Activated CD8-positive, alpha-beta T cell treated with anti-CD3 and anti-CD28 coated beads for 36 hours (primary cell): ENCODE data around the gene TCHHL1. TPM values are rescaled to one million over a fixed set of nuclear protein-coding genes. Genes with fewer than 3 reads are reported as not detected.

ENCODE experiments used
- ATAC-seq: fragments of 200-7000 bp; cut with Tn5 transposase; one replicate; pipeline ENCODE4 v1.10.0; 2021; ENCODE audit warnings: mild to moderate bottlenecking, moderate library complexity
- CTCF ChIA-PET: fragments of 350-600 bp; sonication (Branson Sonifier 250); formaldehyde crosslinking; loops from one replicate; lab custom pipeline; 2021; ENCODE audit warnings: antibody characterized with exemption; lab: Charles Lee
- POLR2A ChIA-PET: fragments of 350-600 bp; sonication (Branson Sonifier 250); formaldehyde crosslinking; loops from one replicate; lab custom pipeline; 2021; ENCODE audit warnings: antibody characterized with exemption; lab: Charles Lee
- DNase-seq: peaks from one replicate; pipeline ENCODE4 v3.0.0-alpha.2; 2020
- H3K27ac Mint-ChIP-seq: one replicate; pipeline ENCODE4 v1.8.0; 2021; ENCODE audit warnings: mild to moderate bottlenecking, mixed read lengths
- H3K27me3 Mint-ChIP-seq: one replicate; pipeline ENCODE4 v1.8.0; 2021; ENCODE audit warnings: mixed read lengths
- H3K36me3 Mint-ChIP-seq: one replicate; pipeline ENCODE4 v1.8.0; 2021; ENCODE audit warnings: low read depth, mixed read lengths
- H3K4me1 Mint-ChIP-seq: one replicate; pipeline ENCODE4 v1.8.0; 2021; ENCODE audit warnings: low read depth, mixed read lengths
- H3K4me3 Mint-ChIP-seq: one replicate; pipeline ENCODE4 v1.8.0; 2021; ENCODE audit warnings: mild to moderate bottlenecking, moderate library complexity, mixed read lengths
- H3K9me3 Mint-ChIP-seq: one replicate; pipeline ENCODE4 v1.8.0; 2021; ENCODE audit warnings: mixed read lengths
- CTCF ChIP-seq: fragments of 200-600 bp; IDR thresholded peaks from one replicate; pipeline ENCODE4 v1.8.0; 2022; ENCODE audit warnings: antibody characterized with exemption, mild to moderate bottlenecking
- intact Hi-C: fragments of 100-400 bp; cut with micrococcal nuclease; formaldehyde crosslinking; loops from one replicate; pipeline ENCODE4 v1.10.0; 2022
- total RNA-seq, 2 experiments: library from RNA; stranded (reverse); gene quantifications; one replicate each; pipeline ENCODE4 v1.2.3, GENCODE V29; 2021

TCHHL1 gene
- total RNA-seq, 2 experiments from 2014 or later = not detected

GRCh38 chr1:152118915-152119314 is 30.1 kb upstream of the TCHHL1 start:
- DNase-seq (no peak), ATAC-seq (no peak)
- H3K36me3 Mint-ChIP-seq = no peaks in the 10 kb centered on the region
- H3K9me3 Mint-ChIP-seq = no peaks in the 10 kb centered on the region
- CTCF ChIA-PET = no interaction called here
- no peaks in the 10 kb centered on the region for H3K4me1 Mint-ChIP-seq
- no peak overlapping the region for H3K27ac Mint-ChIP-seq
- H3K27me3 Mint-ChIP-seq = peaks cover 45% of the 10 kb centered on the region
- POLR2A ChIA-PET = no interaction called here
- intact Hi-C loops = no loop called here
- no peak for TF ChIP-seq CTCF
- no peak overlapping the region for H3K4me3 Mint-ChIP-seq

GRCh38 chr1:152115344-152115743 is 26.5 kb upstream of the TCHHL1 start, which contains the start of gene TCHH:
Gene TCHH (minus strand): TSS chr1:152115444. CDS start chr1:152114080, 1,364 bp downstream.
- Mint-ChIP-seq H3K27me3 (peaks cover 33% of the 10 kb centered on the region), H3K9me3 (no peaks in the 10 kb centered on the region), H3K4me1 (no peaks in the 10 kb centered on the region), H3K27ac (no peak within 1 kb of the TSS), H3K36me3 (no peaks in the 10 kb centered on the region), H3K4me3 (no peak within 1 kb of the TSS)
- TF ChIP-seq CTCF = no peak
- intact Hi-C loops = no loop called here
- CTCF ChIA-PET = interaction anchor here (0.7 to 8.9 kb wide), 4 partner anchors 10 to 343 kb away, joined by 3 to 82 read pairs (median 4); no protein-coding TSS in a partner anchor
- ATAC-seq = no peak
- DNase-seq = no peak
- POLR2A ChIA-PET = no interaction called here

GRCh38 chr1:152112885-152113432 is 24.1 kb upstream of the TCHHL1 start:
- H3K36me3 Mint-ChIP-seq = peaks cover 4% of the 10 kb centered on the region
- intact Hi-C loops = no loop called here
- no peak for TF ChIP-seq CTCF
- no peaks in the 10 kb centered on the region for H3K9me3 Mint-ChIP-seq
- ChIA-PET CTCF (interaction anchor here (0.9 to 8.9 kb wide), 6 partner anchors 29 to 420 kb away, joined by 3 to 82 read pairs (median 4); no protein-coding TSS in a partner anchor), POLR2A (interaction anchor here (0.6 to 1.4 kb wide), 3 partner anchors 22 to 60 kb away, joined by 3 to 4 read pairs (median 4); no protein-coding TSS in a partner anchor)
- no peak overlapping the region for H3K27ac Mint-ChIP-seq
- no peak overlapping the region for H3K4me3 Mint-ChIP-seq
- peaks cover 28% of the 10 kb centered on the region for H3K27me3 Mint-ChIP-seq
- peaks cover 4% of the 10 kb centered on the region for H3K4me1 Mint-ChIP-seq
- DNase-seq (no peak), ATAC-seq (no peak)

GRCh38 chr1:152112101-152112884 is 23.4 kb upstream of the TCHHL1 start:
- no peak for ATAC-seq
- peaks cover 26% of the 10 kb centered on the region for H3K27me3 Mint-ChIP-seq
- CTCF ChIA-PET = interaction anchor here (0.9 to 8.9 kb wide), 9 partner anchors 8 to 346 kb away, joined by 3 to 82 read pairs (median 7); no protein-coding TSS in a partner anchor
- no peaks in the 10 kb centered on the region for H3K9me3 Mint-ChIP-seq
- H3K4me1 Mint-ChIP-seq = peaks cover 4% of the 10 kb centered on the region
- H3K36me3 Mint-ChIP-seq = peaks cover 4% of the 10 kb centered on the region
- no peak overlapping the region for H3K27ac Mint-ChIP-seq
- POLR2A ChIA-PET = interaction anchor here (0.6 to 1.4 kb wide), 5 partner anchors 22 to 259 kb away, joined by 3 to 5 read pairs (median 4); partner anchors contain the start of gene S100A11
- DNase-seq = peak; percentile 11
- TF ChIP-seq CTCF = no peak
- intact Hi-C loops = no loop called here
- no peak overlapping the region for H3K4me3 Mint-ChIP-seq
